ENCODE results near the gene SORCS3.

Gene SORCS3

GRCh38 chr10:105279101-105279500 lies 638.0 kb downstream of the SORCS3 start:
- no peak for DNase-seq

DNA sequence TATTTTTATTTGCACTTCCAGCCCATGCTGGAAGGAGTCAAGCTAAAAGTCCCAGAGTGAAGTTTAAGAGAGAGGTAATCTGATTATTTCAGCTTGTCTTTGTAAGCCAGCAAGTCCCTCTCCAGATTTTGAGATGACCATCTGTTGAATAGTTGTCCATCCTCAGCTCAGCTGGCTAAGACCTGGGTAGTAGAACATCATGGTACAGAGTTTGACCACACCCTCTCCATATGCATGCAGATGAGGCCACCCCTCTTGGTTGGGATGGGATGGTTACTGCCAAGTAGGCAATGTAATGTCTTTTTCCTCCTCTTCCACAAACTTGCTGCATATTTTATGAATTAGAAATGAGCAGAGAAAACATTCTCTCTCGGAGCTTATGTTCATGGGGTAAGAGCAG lies 639.8 kb downstream of the SORCS3 start:
- no peak for DNase-seq

DNA sequence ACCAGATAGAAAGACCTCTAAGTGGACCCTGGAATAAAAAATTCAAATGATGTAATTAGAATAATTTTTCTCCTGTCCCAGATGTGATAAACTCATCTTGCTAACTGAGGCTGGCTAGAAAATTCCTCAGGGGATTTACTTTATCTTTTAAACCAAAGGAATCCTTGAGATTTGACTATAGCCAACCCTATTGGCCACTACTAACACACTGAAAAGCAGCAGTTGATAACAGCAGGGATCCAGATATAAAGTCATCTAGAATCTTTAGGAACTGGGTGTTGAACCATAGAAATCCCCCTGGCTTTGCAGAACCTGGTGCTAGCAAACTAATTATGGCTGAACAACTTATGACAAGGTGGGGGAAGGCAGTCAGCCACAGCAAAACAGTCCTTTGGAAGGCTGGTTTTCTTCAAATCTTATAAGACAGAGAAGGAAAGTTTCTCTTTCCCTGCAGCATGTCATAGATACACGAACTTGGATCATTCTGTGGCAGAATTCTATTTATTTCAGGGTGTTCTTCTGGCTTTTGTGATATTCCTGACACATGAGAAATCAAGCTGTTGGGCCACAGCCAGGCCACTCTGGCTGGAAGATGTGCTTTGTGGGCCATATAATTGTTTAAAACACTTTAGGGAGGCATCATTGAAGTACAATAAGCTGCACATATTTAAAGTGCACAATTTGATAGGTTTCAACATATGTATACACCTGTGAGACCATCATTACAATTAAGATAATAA lies 643.6 kb downstream of the SORCS3 start:
- no peak for DNase-seq

GRCh38 chr10:105288026-105288425 lies 646.9 kb downstream of the SORCS3 start:
- DNase-seq: no peak

GRCh38 chr10:105288613-105289012 lies 647.5 kb downstream of the SORCS3 start:
- DNase-seq: no peak

DNA sequence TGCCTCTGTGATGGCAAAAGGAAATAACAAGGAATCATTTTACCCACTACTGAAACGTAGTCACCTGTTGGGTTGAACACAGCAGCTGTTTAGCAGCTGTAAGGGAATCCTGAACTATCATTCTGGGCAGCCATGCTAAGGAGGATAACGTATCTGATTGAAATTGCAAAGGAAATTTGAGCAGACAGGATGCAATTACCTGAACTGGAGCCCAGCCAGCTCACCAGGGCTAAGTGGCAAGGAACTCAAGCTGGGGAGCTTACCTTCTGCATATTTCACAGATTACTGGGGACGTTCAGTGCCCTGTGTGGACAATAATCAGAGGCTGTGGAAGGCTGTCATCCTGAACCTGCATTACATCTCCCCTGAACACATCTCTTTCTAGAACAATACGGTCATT lies 650.5 kb downstream of the SORCS3 start:
- DNase-seq: no peak

GRCh38 chr10:105292236-105292635 lies 651.1 kb downstream of the SORCS3 start:
- DNase-seq: no peak
